GM19328 (cell line): ENCODE data around the gene CRABP1.

Source experiments
- ATAC-seq: cut with Tn5 transposase; IDR thresholded peaks from one replicate; pipeline ENCODE4 v1.9.1; 2021; ENCODE audit warnings: mild to moderate bottlenecking, moderate library complexity; ENCODE audit not compliant: unreplicated experiment

The CRABP1 gene

DNA sequence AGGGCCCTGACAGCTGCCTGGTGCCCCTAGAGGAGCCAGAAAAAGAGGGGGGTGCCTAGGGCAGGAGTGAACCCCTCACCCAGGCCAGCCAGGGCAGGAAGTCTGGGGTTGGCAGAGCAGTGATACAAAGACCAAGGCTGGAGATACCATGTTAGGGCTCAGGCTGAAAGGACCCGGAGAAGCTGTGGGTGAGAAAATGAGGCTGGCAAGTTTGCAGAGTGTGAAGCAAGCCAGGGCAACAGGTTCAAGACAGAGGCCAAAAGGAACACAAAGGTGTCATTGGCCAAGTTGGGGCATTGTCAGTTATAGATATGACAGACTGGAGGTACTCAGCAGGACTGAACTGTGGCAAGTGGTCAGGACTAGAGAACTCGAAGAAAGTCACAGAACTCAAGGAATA lies 57.2 kb downstream of the CRABP1 start:
- ATAC-seq, result no peak
